NCI-H460 (cell line): ENCODE measurements around the gene NEK6. TPM values are rescaled to one million over a fixed set of nuclear protein-coding genes. Genes with fewer than 3 reads are reported as not detected.
A peak's percentile ranks its signal among the peaks of the same experiment; 100 is the strongest.

Experiments
- DNase-seq: peaks from one replicate; pipeline ENCODE4 v3.0.0-alpha.2; 2016; ENCODE audit warnings: low read depth; ENCODE audit errors: extremely low read depth
- total RNA-seq: library from RNA; depleted of rRNA; stranded (reverse); fragments of >200 nt; shearing (Covaris generic); gene quantifications from 2 replicates; pipeline ENCODE4 v1.2.3, GENCODE V29; 2014

Gene NEK6
- total RNA-seq, 1 experiment from 2014 or later, result 23.2 TPM

DNA sequence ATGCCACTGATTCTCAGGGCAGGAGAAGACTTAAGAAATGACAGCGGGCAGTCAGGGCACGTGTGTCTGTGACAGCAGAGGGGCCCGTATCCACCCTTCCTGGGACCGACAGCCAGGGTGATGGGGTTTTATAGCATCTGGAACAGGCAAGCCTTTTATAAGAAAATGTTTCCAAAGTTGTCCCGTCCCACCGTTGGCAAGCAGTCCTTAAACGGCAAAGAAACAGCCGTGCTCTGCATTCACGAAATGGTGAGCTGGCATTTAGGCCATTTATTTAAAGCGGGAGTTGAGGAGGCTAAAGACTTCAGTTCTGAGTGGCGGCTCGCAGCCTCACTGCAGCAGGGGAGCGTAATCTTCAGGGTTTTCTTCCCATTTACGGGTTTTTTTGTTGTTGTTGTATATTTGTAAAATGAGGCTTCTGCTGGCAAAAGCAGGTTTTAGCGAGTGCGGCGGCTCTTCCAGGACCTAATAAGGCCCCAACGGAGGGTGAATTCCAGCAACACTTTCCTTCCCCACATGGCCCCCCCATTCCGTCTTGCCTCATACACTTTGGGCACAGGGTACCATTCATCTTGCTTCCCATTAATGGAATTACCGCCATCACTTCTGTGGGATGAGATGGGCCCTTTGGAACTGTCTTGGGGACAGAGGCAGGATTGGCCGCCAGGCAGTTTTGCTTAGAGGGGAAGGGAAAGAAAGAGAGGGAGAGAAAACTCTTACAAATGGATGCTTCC, 15.8 kb downstream of the NEK6 start:
- DNase-seq, result no peak

DNA sequence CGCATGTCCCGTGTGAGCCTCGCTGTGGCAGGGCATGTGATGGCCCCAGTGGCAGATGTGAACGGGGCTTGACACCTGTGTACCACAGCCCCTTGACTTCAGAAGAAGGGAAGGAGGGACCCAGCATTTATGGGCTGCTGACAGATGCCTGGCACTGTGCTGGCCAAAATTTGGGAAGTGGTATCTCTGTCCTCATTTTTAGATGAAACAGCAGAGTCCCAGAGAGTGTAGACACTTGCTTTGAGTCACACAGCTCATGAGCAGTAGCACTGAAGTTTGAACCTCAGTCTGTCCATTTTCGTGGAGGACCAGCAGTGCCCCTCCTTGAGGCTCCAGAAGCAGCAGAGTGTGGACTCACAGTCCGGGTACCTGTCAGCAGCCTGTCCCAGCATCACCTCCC, 16.5 kb downstream of the NEK6 start:
- no peak for DNase-seq

DNA sequence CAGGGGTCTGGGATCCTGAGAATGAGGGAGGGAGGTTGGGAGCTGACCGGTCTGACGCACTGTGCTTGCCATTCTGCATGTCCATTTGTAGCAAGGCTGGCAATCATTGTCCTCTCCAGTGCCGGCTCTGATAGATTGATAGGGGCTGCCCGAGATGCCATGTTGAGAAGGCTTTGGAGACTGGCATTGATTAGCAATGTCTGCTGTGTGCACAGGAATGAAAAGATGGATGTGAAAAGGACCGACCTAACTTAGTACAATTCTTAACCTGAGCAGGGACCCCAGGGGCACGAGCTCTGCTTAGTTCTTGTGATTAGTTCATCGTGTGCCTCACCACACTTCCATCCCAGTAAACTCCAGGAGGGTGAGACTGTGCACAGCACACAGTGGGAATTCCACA, 17.0 kb downstream of the NEK6 start:
- DNase-seq, result no peak

DNA sequence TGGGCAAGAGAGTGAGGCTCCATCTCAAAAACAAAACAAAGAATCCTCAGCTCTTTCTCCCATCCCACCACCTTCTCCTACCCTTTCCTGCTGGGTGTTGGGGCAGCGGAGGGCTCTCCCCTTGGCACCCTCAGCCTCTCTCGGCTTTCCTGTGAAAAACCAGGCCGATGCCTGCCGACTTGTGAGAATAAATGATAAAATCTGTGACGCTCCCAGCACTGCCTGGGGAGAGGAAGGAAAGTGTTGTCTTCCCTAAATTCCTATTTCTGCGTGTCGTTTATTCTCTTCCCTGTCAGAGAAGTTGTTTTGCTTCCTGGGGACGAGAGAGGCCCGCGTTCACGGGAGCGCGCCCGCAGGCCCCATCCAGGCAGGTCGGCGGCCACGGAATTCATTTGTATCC, 19.7 kb downstream of the NEK6 start:
- no peak for DNase-seq

DNA sequence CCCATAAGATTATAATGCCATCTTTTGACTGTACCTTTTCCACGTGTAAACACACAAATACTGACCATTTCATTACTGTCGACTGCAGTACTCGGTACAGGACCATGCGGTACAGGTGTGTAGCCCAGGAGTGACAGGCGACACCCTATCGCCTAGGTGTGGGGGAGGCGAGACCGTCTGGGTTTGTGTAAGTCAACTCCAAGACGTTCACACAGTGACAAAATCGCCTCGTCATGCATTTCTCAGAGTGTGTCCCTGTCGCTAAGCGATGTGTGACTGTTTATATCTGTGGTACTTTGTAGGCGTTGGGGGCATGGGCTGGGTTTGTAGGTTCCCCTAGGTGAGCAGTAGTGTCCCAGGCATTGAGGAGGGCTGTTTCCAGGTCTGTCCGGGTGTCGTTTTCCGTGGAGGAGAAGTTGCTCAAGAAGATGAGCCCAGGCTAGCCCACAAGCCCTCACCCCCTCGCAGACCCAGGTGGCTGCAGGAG, 20.3 kb downstream of the NEK6 start:
- DNase-seq, result no peak

DNA sequence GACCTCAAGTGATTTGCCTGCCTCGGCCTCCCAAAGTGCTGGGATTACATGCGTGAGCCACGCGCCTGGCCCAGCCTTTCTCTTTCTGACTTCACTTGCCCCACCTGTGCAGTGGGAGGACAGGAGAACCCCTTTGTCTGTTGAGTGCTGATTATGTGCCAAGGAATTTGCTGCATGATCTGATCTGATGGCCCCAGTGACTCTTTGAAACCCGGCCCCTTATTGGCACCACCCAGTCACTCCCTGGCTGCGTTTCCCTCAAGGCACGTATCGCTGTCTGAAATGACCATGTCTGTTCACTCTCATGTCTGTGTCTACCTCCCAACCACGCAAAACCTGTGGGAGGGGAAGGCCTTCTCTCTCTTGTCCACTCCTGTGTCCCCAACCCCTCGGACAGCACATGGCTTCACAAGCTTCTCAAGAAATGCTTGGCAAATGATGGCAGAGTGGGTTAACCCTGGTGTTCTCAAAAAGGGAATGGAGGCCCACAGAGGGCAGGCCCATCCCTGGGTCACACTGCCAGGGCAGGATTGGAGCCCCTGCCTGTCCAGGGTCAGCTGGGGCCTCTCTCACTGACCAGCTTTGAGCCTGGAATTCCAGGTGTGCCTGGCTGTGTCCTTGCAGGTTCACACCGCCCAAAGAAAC, 21.9 kb downstream of the NEK6 start:
- DNase-seq, result no peak

DNA sequence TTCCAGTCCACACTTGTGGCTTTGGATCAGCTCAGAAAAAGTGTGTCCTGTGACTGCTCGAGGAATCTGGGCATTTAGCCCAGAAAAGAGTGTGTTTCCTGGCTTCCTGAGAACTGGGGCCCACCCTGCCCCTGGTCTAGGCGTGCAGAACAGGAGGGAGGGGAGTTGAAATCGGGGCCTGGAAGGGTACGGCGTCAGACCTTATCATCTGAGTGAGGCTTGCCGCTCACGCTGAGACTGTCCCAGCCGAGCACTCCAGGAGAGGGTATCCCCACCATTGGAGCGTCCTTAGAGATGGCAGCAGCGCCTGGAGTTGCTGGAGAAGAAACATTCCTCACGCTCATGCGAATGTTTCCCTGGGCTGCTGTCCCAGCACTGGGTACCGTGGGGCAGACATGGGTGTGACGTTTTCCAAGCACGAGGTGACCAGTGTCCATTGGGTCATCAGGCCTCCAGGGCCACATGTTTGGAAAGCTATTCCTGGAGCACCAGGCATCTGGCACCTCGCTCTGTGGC, 22.5 kb downstream of the NEK6 start:
- DNase-seq, result peak; percentile 76

DNA sequence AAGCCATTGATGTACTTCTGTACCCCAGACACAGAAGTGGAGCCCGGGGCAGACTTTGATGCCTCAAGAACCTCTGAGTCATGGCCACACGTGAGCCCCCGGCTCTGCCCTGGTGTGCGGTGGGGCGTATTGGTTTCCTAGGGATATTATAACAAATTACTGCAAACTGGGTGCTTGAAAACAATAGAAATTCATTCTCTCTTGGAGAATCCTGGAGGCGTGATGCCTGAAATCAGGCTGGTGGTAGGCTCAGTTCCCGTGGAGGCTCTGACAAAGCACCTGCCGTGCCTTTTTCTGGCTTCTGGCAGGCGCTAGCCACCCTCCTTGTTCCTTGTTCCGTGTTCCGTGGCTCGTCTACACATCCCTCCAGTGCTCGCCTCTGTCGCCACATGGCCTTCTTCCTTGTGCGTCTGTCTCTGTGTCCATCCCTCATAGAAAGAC, 24.2 kb downstream of the NEK6 start:
- no peak for DNase-seq

DNA sequence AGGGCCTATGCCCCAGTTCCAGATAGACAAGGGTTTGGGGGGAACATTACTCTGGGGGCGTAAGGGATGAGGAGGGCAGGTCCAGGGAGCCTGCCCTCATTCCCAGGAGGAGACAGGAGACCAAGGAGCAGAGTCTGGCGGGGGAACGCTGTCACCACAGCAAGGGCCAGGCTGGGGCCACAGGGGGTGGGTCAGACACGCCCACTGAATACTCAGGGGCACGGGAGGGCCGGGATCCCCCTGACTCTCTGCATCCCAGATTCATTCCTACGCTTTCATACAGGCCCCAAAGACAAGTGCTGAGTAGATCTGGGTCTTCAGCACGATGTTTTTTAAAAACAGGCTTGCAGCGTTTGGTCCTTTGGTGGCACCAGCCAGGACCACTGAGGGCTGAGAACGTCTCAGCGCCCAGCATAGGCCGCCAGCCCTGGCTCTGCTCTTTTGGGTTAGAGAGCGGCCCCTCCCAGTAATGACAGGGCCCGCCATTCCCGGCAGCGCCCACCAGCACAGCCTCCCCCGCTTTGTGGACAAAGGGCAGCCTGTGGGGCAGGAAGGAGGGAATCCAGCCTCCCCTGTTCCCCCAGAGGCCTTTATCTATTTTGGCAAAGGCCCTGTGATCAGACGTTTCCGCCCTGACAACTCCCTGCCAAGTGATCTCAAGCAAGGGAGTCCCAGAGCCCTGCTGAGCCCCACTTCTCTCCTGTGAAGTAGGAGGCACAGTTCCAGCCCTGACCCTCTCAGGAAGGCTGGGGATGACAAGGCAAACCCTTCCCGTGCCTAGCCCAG, 24.9 kb downstream of the NEK6 start:
- no peak for DNase-seq

DNA sequence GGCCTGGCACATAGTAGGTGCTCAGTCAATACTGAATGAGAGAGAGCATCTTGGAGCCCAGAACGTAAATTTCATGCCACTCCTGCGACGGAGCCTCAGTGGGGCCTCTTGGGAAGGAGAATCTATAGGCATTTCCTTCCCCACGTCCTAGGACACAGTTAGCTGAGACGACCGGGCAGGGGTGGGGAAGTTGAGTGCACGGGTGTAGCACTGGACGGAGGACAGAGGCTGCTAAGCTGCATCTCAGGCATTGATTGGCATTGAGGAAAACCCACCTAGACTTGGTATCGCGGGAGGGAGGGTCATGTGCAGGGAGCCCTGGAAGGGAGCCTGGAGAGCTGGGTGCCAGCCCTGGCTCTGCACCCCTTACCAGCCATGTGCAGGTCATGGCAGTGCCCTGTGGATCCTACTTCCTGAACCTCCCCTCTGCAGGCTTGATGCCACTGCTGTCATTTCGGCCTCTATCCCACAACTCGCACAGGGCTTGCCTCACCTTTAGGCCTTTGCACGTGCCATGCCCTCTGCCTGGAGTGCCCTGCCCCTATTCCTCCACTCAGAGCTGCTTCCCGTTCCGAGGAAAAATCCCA, 25.6 kb downstream of the NEK6 start:
- no peak for DNase-seq

DNA sequence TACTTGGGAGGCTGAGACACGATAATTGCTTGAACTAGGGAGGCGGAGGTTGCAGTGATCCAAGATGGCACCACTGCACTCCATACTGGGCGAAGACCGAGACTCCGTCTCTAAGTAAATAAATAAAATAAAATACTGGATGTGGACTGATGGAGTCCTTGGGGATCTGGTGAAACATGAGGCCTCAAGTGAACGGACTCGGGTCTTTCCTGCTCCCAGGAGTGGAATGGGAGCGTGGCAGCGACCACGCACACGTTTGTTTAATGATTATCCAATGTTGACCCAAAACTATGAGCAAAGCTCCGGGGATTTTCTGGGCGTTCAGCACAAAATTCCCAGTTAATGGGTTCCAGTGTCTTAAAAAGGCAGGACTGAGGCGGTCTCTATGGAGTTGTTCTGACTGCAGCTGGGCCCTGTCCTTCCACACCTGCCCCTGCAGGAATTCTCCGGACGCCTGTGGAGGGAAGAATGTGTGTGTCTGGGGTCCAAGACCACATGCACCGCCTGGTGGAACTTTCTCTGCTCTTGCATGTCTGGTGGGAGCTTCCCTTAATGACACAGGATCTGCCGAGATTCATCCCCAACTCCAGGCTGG, 26.6 kb downstream of the NEK6 start:
- no peak for DNase-seq

DNA sequence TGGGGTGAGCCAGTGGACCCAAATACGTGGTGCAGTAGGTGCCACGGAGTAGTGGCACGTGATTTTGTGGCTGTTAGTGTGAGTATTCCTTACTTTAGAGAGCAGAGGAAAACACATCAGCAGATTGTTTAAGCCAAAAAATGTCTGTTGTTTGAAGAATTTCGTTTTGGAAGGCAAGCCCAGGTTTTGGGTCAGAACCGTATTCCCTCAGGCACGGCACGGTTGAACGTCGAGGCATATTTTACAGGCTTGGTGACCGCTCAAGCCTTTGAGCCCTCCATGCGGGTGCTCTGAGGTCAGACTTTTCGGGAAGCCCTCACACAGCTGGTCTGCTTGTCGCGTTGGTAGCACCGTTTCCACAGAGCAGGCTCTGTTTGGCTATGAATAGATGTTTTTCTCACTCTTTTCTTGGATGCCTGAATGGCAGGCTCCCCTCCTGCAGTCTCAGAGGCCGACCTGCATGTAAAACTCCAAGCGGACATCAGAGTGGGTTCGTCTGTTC, 27.2 kb downstream of the NEK6 start:
- DNase-seq, result no peak

DNA sequence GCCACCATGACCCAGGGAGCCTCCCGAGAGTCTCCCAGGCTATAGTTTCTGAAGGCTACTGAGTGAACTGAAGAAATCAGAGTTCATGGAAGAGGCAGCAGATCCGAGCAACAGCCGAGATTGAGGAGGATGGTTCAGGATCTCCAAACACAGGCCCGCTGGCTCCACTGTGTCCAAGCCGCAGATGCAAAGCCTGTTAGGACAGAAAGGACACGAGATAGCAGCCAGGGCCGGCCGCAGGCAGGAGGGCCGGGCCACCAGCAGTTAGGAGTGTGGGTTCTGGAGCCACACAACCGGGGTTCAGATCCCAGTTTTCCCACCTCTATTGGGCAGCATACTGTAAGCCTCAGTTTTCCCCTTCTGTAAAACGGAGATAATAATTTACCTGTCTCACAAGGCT, 27.7 kb downstream of the NEK6 start:
- no peak for DNase-seq

DNA sequence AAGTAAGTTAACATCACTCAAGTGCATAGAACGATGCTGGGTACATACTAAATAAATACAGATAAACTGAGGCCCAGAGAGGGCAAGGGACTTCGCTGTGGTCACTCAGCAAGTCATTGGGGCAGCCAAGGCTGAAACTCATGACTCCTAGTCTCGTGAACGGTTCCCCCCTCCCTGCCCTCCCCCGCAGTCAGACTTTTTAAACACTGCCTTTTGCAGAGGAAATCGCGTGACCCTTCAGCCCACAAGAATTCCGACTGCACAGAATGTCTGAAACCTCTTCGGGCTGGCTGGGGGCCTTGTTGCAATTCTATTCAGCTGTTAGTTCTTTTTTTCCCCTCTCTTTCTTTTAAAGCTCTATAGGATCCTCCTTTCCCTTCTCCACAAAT, 28.1 kb downstream of the NEK6 start:
- no peak for DNase-seq

DNA sequence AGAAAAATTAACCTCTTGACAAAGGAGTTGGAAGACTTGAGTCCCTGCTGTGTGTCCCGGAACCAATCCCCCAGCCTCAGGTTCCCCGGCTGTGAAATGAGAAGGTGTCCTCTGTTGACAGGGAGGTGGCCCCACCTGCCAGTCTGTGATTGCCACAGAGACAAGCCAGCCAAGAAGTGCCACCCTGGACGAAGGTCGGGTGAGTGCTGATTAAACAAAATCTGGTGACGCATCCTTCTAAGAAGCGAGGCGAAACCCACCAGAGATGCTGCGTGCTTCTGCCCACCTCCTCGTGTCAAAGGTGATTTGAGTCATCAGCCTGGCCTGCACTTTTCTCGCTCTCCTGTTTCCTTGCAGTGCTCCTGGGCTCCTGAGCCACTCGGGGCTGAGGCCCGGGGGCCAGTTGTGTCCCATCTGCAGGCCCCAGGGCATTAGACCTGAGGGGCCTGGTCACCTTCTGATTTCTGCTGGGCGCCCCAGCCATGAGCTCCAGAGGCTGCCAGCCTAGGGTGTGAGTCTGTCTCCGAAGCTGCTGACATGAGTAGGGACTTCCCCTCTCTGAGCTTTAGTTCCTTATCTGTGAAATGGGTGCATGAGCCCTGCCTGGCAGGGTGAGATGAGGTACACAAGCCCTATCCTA, 28.7 kb downstream of the NEK6 start:
- DNase-seq, result no peak

DNA sequence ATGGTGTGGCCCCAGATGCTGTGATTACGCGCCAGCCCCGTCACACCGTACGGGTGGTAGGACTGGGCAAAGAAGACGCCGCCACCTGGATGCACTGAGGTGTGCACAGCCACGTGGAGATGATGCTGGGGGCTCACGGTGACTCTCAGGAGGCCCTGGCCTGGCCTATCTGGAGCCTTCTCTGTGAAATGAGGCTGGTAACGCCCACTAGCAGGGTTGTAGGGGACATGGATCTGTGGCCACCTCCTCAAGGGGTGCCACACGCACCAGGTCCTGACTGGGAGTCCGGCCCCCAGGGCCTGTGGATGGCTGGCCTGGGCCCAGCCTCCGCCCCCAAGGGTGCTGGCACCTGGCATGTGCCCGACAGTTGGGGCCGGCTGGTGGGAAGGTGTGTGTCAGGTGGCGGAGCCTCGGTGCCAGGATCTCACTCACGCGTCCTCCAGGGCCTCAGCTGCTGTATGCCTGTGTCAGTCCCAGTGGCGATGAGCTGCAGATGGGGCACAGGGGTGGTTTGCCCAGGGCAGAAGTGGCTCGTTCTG, 32.4 kb downstream of the NEK6 start:
- DNase-seq, result no peak

DNA sequence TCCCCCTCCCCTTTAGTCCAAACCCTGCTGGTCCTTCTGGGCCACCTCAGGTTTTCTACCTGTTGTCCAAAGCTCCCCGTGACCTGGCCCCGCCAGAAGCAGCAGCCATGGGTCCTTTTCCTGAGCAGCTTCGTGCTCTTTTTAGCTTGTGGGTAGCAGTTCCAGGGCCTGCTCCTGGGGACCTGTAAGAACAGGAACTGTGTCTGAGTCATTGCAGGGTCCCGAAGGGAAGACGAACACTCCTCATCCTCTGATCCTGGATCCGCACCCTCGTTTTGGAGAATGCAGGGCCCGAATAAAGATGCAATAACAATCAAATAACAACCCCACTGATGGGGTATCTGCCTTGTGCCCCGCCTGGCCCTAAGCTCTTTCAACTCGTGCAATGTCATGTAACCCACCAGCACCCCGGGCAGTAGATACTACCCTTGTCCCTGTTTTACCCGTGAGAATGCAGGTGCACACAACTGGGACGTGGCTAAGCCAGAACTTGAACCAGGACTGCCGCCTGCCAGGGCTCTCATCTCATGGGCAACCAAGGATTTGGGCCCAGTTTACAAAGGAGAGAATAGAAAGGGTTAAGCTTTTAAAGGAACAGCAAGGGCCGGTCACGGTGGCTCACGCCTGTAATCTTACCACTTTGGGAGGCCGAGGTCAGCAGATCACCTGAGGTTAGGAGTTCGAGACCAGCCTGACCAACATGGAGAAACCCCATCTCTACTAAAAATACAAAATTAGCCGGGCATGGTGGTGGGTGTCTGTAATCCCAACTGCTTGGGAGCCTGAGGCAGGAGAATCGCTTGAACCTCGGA, 33.2 kb downstream of the NEK6 start:
- DNase-seq, result no peak

DNA sequence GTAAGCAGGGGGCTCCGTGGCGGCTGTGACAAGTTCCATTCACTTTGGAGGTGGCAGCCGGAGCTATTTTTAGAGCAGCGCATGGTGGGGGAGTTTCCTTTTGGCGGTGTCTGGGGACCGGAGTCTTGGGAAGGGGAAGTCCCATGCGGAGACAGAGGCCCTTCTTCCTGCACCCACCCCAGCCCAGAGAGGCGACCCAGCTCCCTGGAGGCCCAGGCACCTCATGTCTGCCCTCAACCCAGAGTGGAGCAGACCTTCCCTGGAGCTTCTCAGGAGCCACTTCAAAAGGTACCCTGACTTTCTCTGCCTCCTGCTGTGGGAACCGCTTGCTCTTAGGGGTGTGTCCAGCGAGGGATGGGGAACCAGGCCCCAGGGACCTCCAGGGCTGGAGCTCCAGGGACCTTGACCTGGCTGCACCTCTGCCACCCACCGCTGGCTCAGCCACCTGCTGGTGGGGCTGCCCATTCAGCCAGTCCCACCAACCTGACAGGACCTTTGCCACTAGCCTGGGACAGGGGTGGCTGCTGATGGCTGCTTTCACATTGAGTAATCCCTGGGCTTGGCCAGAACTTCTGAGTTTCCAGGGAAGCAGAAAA, 34.1 kb downstream of the NEK6 start:
- no peak for DNase-seq
